NCI-H1417 treated with DMSO at 0.1 percent for 48 hours (cell line): ENCODE results near the gene ZFP62.
"Not testable (repeated sequence)": the region's sequence is repeated elsewhere in the genome, so short reads cannot be mapped to it uniquely, and the experiment has no call there.

Source experiments
- DNase-seq: peaks from one replicate; lab custom pipeline; 2025; lab: John Stamatoyannopoulos, UW

The ZFP62 gene

GRCh38 chr5:180830253-180831138, 30.6 kb downstream of the ZFP62 start:
- DNase-seq: no peak

GRCh38 chr5:180829726-180830125, 31.4 kb downstream of the ZFP62 start:
- no peak for DNase-seq

GRCh38 chr5:180828756-180829531, 32.1 kb downstream of the ZFP62 start:
- not testable (repeated sequence) for DNase-seq

GRCh38 chr5:180827374-180827773, 33.7 kb downstream of the ZFP62 start:
- not testable (repeated sequence) for DNase-seq

GRCh38 chr5:180825768-180826525, 35.1 kb downstream of the ZFP62 start:
- no peak for DNase-seq

GRCh38 chr5:180824630-180825476, 36.2 kb downstream of the ZFP62 start:
- DNase-seq: no peak

GRCh38 chr5:180823940-180824629, 37.0 kb downstream of the ZFP62 start:
- DNase-seq: no peak

- DNase-seq: no peak
Observed at GRCh38 chr5:180823346-180823745, 37.7 kb downstream of the ZFP62 start.

- no peak for DNase-seq
Observed at GRCh38 chr5:180821538-180821937, 39.5 kb downstream of the ZFP62 start.

GRCh38 chr5:180820788-180821321, 40.2 kb downstream of the ZFP62 start:
- no peak for DNase-seq

GRCh38 chr5:180818677-180819341, 42.3 kb downstream of the ZFP62 start:
- DNase-seq: no peak

GRCh38 chr5:180817893-180818674, 43.0 kb downstream of the ZFP62 start:
- no peak for DNase-seq

- no peak for DNase-seq
Observed at GRCh38 chr5:180816608-180817534, 44.2 kb downstream of the ZFP62 start.

- no peak for DNase-seq
Observed at GRCh38 chr5:180815293-180815917, 45.7 kb downstream of the ZFP62 start.

GRCh38 chr5:180813420-180813819, 47.7 kb downstream of the ZFP62 start:
- no peak for DNase-seq

- no peak for DNase-seq
Observed at GRCh38 chr5:180811623-180812124, 49.4 kb downstream of the ZFP62 start.

GRCh38 chr5:180810959-180811622, 50.0 kb downstream of the ZFP62 start:
- no peak for DNase-seq
